GF-D8 (cell line): ENCODE data around the gene PDLIM3.
"Not testable (repeated sequence)": the region's sequence is repeated elsewhere in the genome, so short reads cannot be mapped to it uniquely, and the experiment has no call there.

Experiments used
- DNase-seq: peaks from one replicate; lab custom pipeline; 2025; lab: John Stamatoyannopoulos, UW

PDLIM3 gene

GRCh38 chr4:185520119-185520518 is 15.2 kb downstream of the PDLIM3 start:
- DNase-seq, result no peak

- DNase-seq, result no peak
These were observed 16.8 kb downstream of the PDLIM3 start for GRCh38 chr4:185518494-185518893.

GRCh38 chr4:185518069-185518468 is 17.2 kb downstream of the PDLIM3 start:
- no peak for DNase-seq

- no peak for DNase-seq
These were observed 20.1 kb downstream of the PDLIM3 start for GRCh38 chr4:185515248-185515647.

- DNase-seq, result no peak
These were observed 21.1 kb downstream of the PDLIM3 start for GRCh38 chr4:185514182-185514697.

- DNase-seq, result peak; percentile 77
These were observed 21.7 kb downstream of the PDLIM3 start for GRCh38 chr4:185513489-185514181.

- DNase-seq, result no peak
These were observed 22.8 kb downstream of the PDLIM3 start for GRCh38 chr4:185512516-185512915.

- DNase-seq, result not testable (repeated sequence)
These were observed 24.1 kb downstream of the PDLIM3 start for GRCh38 chr4:185511243-185511642.

- DNase-seq, result no peak
These were observed 24.5 kb downstream of the PDLIM3 start for GRCh38 chr4:185510806-185511205.

- DNase-seq, result no peak
These were observed 27.1 kb downstream of the PDLIM3 start for GRCh38 chr4:185508181-185508580.

- DNase-seq, result no peak
These were observed 28.9 kb downstream of the PDLIM3 start for GRCh38 chr4:185506422-185506821.

GRCh38 chr4:185504098-185505047 is 30.9 kb downstream of the PDLIM3 start:
- DNase-seq, result no peak

GRCh38 chr4:185502386-185502785 is 32.9 kb downstream of the PDLIM3 start:
- no peak for DNase-seq

GRCh38 chr4:185500576-185500975 is 34.7 kb downstream of the PDLIM3 start:
- DNase-seq, result no peak

- DNase-seq, result no peak
These were observed 35.3 kb downstream of the PDLIM3 start for GRCh38 chr4:185500035-185500434.

- DNase-seq, result no peak
These were observed 46.7 kb downstream of the PDLIM3 start for GRCh38 chr4:185488650-185489049.

- DNase-seq, result no peak
These were observed 53.9 kb downstream of the PDLIM3 start for GRCh38 chr4:185481401-185481800.

- no peak for DNase-seq
These were observed 55.1 kb downstream of the PDLIM3 start for GRCh38 chr4:185480016-185480732.

- no peak for DNase-seq
These were observed 55.8 kb downstream of the PDLIM3 start for GRCh38 chr4:185479507-185479971.

- DNase-seq, result no peak
These were observed 62.1 kb downstream of the PDLIM3 start for GRCh38 chr4:185473247-185473646.

- no peak for DNase-seq
These were observed 63.2 kb downstream of the PDLIM3 start for GRCh38 chr4:185472103-185472542.
